ENCODE results near the gene IQCH.

IQCH gene

DNA sequence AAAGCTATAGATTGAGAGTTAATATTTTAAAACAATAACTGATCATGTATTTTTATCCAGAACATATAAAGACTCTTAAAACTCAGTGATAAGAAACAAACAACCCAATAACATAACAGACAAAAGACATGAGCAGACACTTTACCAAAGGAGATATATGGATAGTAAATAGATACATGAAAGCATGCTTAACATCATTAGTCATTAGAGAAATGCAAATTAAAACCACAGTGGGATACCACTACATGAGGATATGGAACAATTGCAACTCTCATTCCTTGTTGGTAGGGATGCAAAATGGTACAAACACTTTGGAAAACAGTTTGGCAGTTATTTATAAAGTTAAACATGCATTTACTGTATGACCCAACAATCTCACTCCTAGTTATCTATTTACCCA lies 95.0 kb downstream of the IQCH start:
- no peak for TF ChIP-seq GATA3 (IDR thresholded peaks at IDR 0.05; ENCODE audit: low read depth, low read length)
- TF ChIP-seq GATA2 (IDR thresholded peaks at IDR 0.05; ENCODE audit: low read depth, low read length) = no peak

DNA sequence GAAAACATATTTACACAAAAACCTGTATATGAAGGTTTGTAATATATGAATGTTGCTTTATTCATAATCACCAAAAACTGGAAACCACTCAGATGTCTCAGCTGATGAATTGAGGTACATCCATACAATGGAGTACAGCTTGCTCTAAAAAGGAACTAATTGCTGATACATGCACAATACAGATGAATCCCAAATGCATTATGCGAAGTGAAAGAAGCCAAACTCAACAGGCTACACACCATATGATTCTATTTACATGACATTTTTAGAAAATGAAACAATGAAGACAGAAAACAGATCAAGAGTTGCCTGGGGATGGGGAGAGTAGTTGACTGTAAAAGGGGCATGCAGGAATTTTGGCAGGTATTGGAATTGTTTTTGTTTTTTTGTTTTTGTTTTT lies 95.5 kb downstream of the IQCH start:
- TF ChIP-seq GATA3 (IDR thresholded peaks at IDR 0.05; ENCODE audit: low read depth, low read length) (no peak), GATA2 (IDR thresholded peaks at IDR 0.05; ENCODE audit: low read depth, low read length) (no peak)

- TF ChIP-seq GATA2 (IDR thresholded peaks at IDR 0.05; ENCODE audit: low read depth, low read length) = no peak
- no peak for TF ChIP-seq GATA3 (IDR thresholded peaks at IDR 0.05; ENCODE audit: low read depth, low read length)
Measured at GRCh38 chr15:67358391-67358790, 103.8 kb downstream of the IQCH start.

GRCh38 chr15:67358812-67359211 lies 104.2 kb downstream of the IQCH start:
- TF ChIP-seq GATA3 (IDR thresholded peaks at IDR 0.05; ENCODE audit: low read depth, low read length) (no peak), GATA2 (IDR thresholded peaks at IDR 0.05; ENCODE audit: low read depth, low read length) (no peak)

- TF ChIP-seq GATA3 (IDR thresholded peaks at IDR 0.05; ENCODE audit: low read depth, low read length) (no peak), GATA2 (IDR thresholded peaks at IDR 0.05; ENCODE audit: low read depth, low read length) (no peak)
Measured at GRCh38 chr15:67359431-67360079, 105.0 kb downstream of the IQCH start.

DNA sequence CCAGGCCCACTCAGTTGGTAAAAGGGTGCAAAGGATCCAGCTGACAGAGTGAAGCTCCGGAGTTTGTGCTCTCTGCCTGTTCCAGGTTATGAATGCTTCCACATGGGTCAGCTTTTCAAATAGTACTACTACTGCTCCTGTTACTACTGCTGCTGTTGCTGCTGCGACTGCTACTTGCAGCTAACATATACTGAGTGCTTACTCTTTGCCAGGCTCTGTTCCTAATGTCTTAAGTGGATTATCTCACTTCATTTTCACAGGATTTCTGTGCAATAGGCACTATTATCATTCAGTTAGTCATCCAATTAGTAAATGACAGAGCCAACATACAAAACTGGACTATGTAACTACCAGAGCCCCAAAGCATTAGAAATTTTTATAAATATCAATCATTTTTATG lies 106.5 kb downstream of the IQCH start:
- no peak for TF ChIP-seq GATA2 (IDR thresholded peaks at IDR 0.05; ENCODE audit: low read depth, low read length)
- no peak for TF ChIP-seq GATA3 (IDR thresholded peaks at IDR 0.05; ENCODE audit: low read depth, low read length)

DNA sequence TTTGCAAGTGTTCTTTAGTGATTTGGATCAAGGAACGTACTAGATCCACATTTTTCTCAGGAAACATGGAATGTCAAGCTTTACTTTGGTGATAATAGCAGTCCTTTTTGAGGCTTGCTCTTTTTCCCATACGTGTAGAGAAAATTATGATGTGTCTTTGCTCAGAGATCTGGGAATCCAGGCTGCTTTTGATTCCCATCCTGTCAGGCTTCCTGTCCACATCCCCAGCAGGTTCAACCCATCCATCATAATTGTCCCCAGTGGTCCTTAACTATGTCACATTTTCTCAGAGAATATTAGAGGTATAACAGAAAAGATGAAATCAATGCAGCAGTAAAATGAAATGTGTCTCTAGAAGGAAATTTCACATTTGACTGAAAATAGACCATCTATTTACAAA lies 111.4 kb downstream of the IQCH start:
- TF ChIP-seq GATA3 (IDR thresholded peaks at IDR 0.05; ENCODE audit: low read depth, low read length) (no peak), GATA2 (IDR thresholded peaks at IDR 0.05; ENCODE audit: low read depth, low read length) (no peak)

DNA sequence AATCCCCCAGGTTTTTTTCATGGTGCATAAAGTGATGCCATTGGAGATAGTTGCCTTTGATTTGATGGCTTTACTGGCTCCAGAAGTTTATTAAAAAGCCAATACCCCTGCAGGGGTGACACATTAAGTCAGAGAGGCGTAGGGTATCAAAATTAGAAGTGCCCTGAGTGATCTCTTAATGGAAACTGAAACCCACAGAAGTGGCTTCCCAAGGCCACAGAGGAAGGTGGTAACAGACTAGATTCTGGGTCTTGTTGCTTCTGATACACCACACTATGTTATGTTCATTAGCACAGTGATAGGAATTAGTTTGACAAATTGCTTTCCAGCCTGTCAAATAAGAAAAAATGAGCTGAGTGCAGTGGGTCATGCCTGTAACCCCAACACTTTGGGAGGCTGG lies 112.3 kb downstream of the IQCH start:
- TF ChIP-seq GATA2 (IDR thresholded peaks at IDR 0.05; ENCODE audit: low read depth, low read length) (no peak), GATA3 (IDR thresholded peaks at IDR 0.05; ENCODE audit: low read depth, low read length) (no peak)

GRCh38 chr15:67369359-67369998 lies 114.9 kb downstream of the IQCH start:
- no peak for TF ChIP-seq GATA3 (IDR thresholded peaks at IDR 0.05; ENCODE audit: low read depth, low read length)
- TF ChIP-seq GATA2 (IDR thresholded peaks at IDR 0.05; ENCODE audit: low read depth, low read length) = no peak

- TF ChIP-seq GATA2 (IDR thresholded peaks at IDR 0.05; ENCODE audit: low read depth, low read length) (no peak), GATA3 (IDR thresholded peaks at IDR 0.05; ENCODE audit: low read depth, low read length) (no peak)
Measured at GRCh38 chr15:67370206-67370954, 115.8 kb downstream of the IQCH start.

GRCh38 chr15:67372543-67372942 lies 118.0 kb downstream of the IQCH start:
- no peak for TF ChIP-seq GATA2 (IDR thresholded peaks at IDR 0.05; ENCODE audit: low read depth, low read length)
- TF ChIP-seq GATA3 (IDR thresholded peaks at IDR 0.05; ENCODE audit: low read depth, low read length) = no peak

DNA sequence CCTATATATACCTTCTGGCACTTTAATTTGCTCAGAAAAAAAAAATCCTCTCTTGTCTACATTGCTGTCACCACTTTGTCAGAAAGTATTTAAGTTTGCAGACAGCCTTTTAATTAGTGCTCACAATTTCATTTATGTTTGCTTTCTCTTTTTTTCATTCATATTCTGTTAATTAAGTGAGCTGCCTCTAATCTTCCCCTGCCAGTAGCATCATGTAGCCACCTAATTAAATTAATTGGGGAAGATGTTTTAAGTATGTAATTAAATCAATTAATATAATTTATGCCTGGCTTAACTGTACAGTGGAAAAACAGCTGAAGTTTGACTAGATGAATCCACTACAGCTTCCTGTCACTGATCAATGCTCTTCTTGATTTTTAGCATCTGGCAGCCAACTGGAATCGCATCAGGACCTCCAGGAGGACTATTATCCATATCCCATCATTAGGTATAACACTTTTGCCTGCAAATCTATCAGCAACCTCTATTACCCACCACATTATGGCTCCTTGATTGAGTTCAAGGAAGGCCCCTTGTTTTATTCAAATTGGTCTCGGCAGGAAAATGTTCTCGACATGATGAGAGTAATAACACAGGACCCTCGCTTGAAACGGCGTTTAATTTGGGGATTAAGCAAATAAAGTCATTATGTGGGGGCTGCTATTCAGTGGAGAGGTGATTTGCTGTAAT lies 118.5 kb downstream of the IQCH start:
- TF ChIP-seq GATA2 (IDR thresholded peaks at IDR 0.05; ENCODE audit: low read depth, low read length) = no peak
- TF ChIP-seq GATA3 (IDR thresholded peaks at IDR 0.05; ENCODE audit: low read depth, low read length) = no peak

GRCh38 chr15:67373971-67374370 lies 119.4 kb downstream of the IQCH start:
- TF ChIP-seq GATA3 (IDR thresholded peaks at IDR 0.05; ENCODE audit: low read depth, low read length) (no peak), GATA2 (IDR thresholded peaks at IDR 0.05; ENCODE audit: low read depth, low read length) (no peak)

GRCh38 chr15:67379530-67379929 lies 124.9 kb downstream of the IQCH start:
- no peak for TF ChIP-seq GATA3 (IDR thresholded peaks at IDR 0.05; ENCODE audit: low read depth, low read length)
- no peak for TF ChIP-seq GATA2 (IDR thresholded peaks at IDR 0.05; ENCODE audit: low read depth, low read length)

All from SH-SY5Y (cell line).